GM12878 (cell line): ENCODE results near the gene LIMA1. TPM values are rescaled to one million over a fixed set of nuclear protein-coding genes. Genes with fewer than 3 reads are reported as not detected.

Experiments
- ATAC-seq: fragments of 200-7000 bp; cut with Tn5 transposase; 3 replicates; pipeline ENCODE4 v1.9.1; 2020; ENCODE audit warnings: mild to moderate bottlenecking, moderate library complexity
- BruUV-seq: library from RNA; stranded (reverse); fragments of 400-500 nt; replicated peaks from 2 replicates; lab custom pipeline; 2021; lab: Mats Ljungman, UMichigan
- CTCF ChIA-PET: fragments of 300-600 bp; sonication (Branson Sonifier 250); formaldehyde crosslinking; extraction: SDS; loops from one replicate; lab custom pipeline; 2021; ENCODE audit warnings: inconsistent platforms; lab: Yijun Ruan, JAX
- POLR2A ChIA-PET: fragments of 350-600 bp; formaldehyde crosslinking; extraction: SDS; loops from one replicate; lab custom pipeline; 2021; ENCODE audit warnings: inconsistent platforms; lab: Charles Lee
- RAD21 ChIA-PET: fragments of 300-600 bp; sonication (Branson Sonifier 250); formaldehyde crosslinking; loops from one replicate; lab custom pipeline; 2023; ENCODE audit warnings: antibody characterized with exemption; ENCODE audit not compliant: unreplicated experiment; lab: Charles Lee
- SMC1A ChIA-PET: fragments of 300-600 bp; sonication (Branson Sonifier 250); formaldehyde crosslinking; loops from one replicate; lab custom pipeline; 2023; ENCODE audit not compliant: unreplicated experiment, uncharacterized antibody; lab: Charles Lee
- DNase-seq: peaks from one replicate; pipeline ENCODE4 v3.0.0-alpha.2; 2011; ENCODE audit warnings: low read depth, low spot score
- FAIRE-seq: peaks from 3 replicates; lab custom pipeline; 2011; peaks lifted over from hg19 to GRCh38; lab: Jason Lieb, UNC
- H2AFZ ChIP-seq: 2 replicates; pipeline ENCODE4 v1.6.0; 2011; ENCODE audit warnings: low read depth, low read length, control low read depth; ENCODE audit not compliant: control insufficient read depth
- H3K27ac ChIP-seq: 2 replicates; pipeline ENCODE4 v1.5.1; 2011; ENCODE audit warnings: control low read depth; ENCODE audit not compliant: control insufficient read depth, insufficient read depth
- H3K27me3 ChIP-seq, 2 experiments: replicated peaks in 1 of 2; 2 replicates each; pipeline versions ENCODE4 v1.6.0 to v1.6.1; 2011; ENCODE audit warnings: low read length in 1 of 2; ENCODE audit not compliant: control insufficient read depth in 2 of 2, insufficient read depth in 2 of 2
- H3K36me3 ChIP-seq, 2 experiments: 2 replicates each; pipeline ENCODE4 v1.5.1; 2011; ENCODE audit warnings: low read length in 1 of 2; ENCODE audit not compliant: control insufficient read depth in 2 of 2, insufficient read depth in 2 of 2
- H3K4me1 ChIP-seq: 2 replicates; pipeline ENCODE4 v1.6.1; 2011; ENCODE audit warnings: mild to moderate bottlenecking, low read length, moderate library complexity, mixed read lengths; ENCODE audit not compliant: control insufficient read depth, insufficient read depth
- H3K4me2 ChIP-seq: 2 replicates; pipeline ENCODE4 v1.6.0; 2011; ENCODE audit warnings: control low read depth; ENCODE audit not compliant: control insufficient read depth, insufficient read depth
- H3K4me3 ChIP-seq: fragments of 200-600 bp; sonication (generic); 2 replicates; pipeline ENCODE4 v1.5.1; 2016
- H3K79me2 ChIP-seq: 2 replicates; pipeline ENCODE4 v1.6.0; 2011; ENCODE audit warnings: low read length; ENCODE audit not compliant: control insufficient read depth, insufficient read depth
- H3K9ac ChIP-seq: 2 replicates; pipeline ENCODE4 v1.8.0; 2011; ENCODE audit warnings: low read length, control low read depth, mixed read lengths; ENCODE audit not compliant: control insufficient read depth, insufficient read depth
- H3K9me3 ChIP-seq: replicated peaks from 3 replicates; pipeline ENCODE4 v1.5.1; 2011; ENCODE audit warnings: mild to moderate bottlenecking, low read length; ENCODE audit not compliant: control insufficient read depth, insufficient read depth
- H4K20me1 ChIP-seq: 2 replicates; pipeline ENCODE4 v1.6.0; 2011; ENCODE audit not compliant: control insufficient read depth, insufficient read depth
- BRCA1 ChIP-seq: IDR thresholded peaks from 2 replicates; pipeline ENCODE4 v1.6.1; 2011; ENCODE audit warnings: low read depth, low read length, improper control_type of control experiment
- MEF2A ChIP-seq: IDR thresholded peaks from 2 replicates; pipeline ENCODE4 v1.6.1; 2011; ENCODE audit warnings: low read depth, mild to moderate bottlenecking, low read length, moderate library complexity; ENCODE audit not compliant: insufficient read depth
- PAX8 ChIP-seq: fragments of 450-650 bp; IDR thresholded peaks from 2 replicates; pipeline ENCODE4 v1.6.1; 2017; ENCODE audit warnings: mild to moderate bottlenecking, moderate library complexity
- STAT1 ChIP-seq: fragments of 450-650 bp; conservative IDR thresholded peaks from 2 replicates; pipeline ENCODE4 v1.6.1; 2014; ENCODE audit warnings: antibody characterized with exemption, mild to moderate bottlenecking
- ZNF217 ChIP-seq: fragments of 450-650 bp; IDR thresholded peaks from 2 replicates; pipeline ENCODE4 v1.6.1; 2017; ENCODE audit warnings: antibody characterized with exemption, mild to moderate bottlenecking
- ZZZ3 ChIP-seq: IDR thresholded peaks from 2 replicates; pipeline ENCODE4 v1.6.1; 2011; ENCODE audit warnings: low read depth; ENCODE audit not compliant: control insufficient read depth, insufficient read length
- whole genome bisulfite sequencing: methylation state at CpG from one replicate; pipeline ENCODE4 v1.1.6; 2016; ENCODE audit warnings: low lambda C conversion rate; ENCODE audit not compliant: insufficient replicate concordance, insufficient coverage; ENCODE audit errors: missing lambda C conversion rate; 5-methylcytosine and 5-hydroxymethylcytosine counted together
- in situ Hi-C: fragments of 300-500 bp; cut with MboI; formaldehyde crosslinking; loops from 9 replicates; pipeline ENCODE4 v1.14.3; 2018; ENCODE audit warnings: mixed read lengths
- intact Hi-C: fragments of 100-400 bp; cut with micrococcal nuclease; formaldehyde crosslinking; loops from one replicate; pipeline ENCODE4 v1.14.2; 2022; ENCODE audit not compliant: unreplicated experiment
- polyA plus RNA-seq, 11 experiments: library from polyadenylated mRNA; depleted of rRNA in 4 of 11; unstranded in 6 of 11; stranded (reverse) in 5 of 11; fragments of >200 nt; fragmentation: Nextera tagmentation in 4 of 11; fragmentation: Illumina TruSeq in 1 of 11; extraction: Ambion mirVana in 4 of 11; extraction: Trizol in 1 of 11; gene quantifications; 1 replicate in 1 of 11; 2 replicates in 10 of 11; pipeline versions ENCODE4 v1.2.1 to v1.2.3, GENCODE V29; 2011 to 2016; ENCODE audit warnings: inconsistent platforms in 2 of 11, missing spikeins in 2 of 11, low read depth in 1 of 11
- total RNA-seq, 4 experiments: library from RNA; depleted of rRNA in 3 of 4; stranded (reverse); fragments of >200 nt in 3 of 4; fragmentation: Illumina TruSeq in 1 of 4; extraction: Trizol in 1 of 4; gene quantifications; 2 replicates each; pipeline versions ENCODE4 v1.2.1 to v1.2.3, GENCODE V29; 2013 to 2021
- TF ChIP-seq, protein P1 (sequence below): fragments of 450-650 bp; IDR thresholded peaks from 2 replicates; pipeline ENCODE4 v1.6.1; 2018; ENCODE audit warnings: borderline replicate concordance, mild to moderate bottlenecking; ENCODE audit not compliant: partially characterized antibody

Gene LIMA1
- total and polyA plus RNA-seq, 10 of the 15 experiments (the other 5 are each of a cell fraction or from before 2014, with no cell fraction given) = 53.2 to 109 (median 60.8) TPM

DNA sequence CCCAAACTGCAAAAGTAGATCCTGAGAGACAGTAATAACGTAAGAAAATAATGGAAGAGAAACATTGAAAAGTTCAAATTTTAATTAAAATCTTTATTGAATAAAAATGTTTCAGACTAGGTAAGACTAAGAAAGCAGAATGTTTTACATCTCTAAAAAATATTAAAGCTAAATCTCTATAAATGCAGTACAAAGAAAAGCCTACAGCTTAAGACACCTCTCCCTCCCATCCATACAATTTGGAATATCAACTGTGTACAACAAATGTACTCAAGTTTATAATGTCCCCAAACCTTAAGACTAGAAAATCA, 107.6 kb downstream of the LIMA1 start:
- no peaks in the 10 kb centered on the region for H3K79me2 ChIP-seq
- H3K27me3 ChIP-seq = no peaks in the 10 kb centered on the region
- H3K4me3 ChIP-seq = no peak overlapping the region
- DNase-seq = no peak
- TF ChIP-seq ZZZ3 (no peak), MEF2A (no peak), ZNF217 (no peak), STAT1 (no peak), PAX8 (no peak), BRCA1 (no peak)
- TF ChIP-seq, protein P1, sequence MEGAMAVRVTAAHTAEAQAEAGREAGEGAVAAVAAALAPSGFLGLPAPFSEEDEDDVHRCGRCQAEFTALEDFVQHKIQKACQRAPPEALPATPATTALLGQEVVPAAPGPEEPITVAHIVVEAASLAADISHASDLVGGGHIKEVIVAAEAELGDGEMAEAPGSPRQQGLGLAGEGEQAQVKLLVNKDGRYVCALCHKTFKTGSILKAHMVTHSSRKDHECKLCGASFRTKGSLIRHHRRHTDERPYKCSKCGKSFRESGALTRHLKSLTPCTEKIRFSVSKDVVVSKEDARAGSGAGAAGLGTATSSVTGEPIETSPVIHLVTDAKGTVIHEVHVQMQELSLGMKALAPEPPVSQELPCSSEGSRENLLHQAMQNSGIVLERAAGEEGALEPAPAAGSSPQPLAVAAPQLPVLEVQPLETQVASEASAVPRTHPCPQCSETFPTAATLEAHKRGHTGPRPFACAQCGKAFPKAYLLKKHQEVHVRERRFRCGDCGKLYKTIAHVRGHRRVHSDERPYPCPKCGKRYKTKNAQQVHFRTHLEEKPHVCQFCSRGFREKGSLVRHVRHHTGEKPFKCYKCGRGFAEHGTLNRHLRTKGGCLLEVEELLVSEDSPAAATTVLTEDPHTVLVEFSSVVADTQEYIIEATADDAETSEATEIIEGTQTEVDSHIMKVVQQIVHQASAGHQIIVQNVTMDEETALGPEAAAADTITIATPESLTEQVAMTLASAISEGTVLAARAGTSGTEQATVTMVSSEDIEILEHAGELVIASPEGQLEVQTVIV = no peak
- H4K20me1 ChIP-seq = no peaks in the 10 kb centered on the region
- no peak overlapping the region for H3K4me2 ChIP-seq
- ChIA-PET POLR2A (interaction anchor here (1.5 kb wide), 1 partner anchor 64 kb away, joined by 3 read pairs; no protein-coding TSS in a partner anchor), RAD21 (interaction anchor here (0.6 to 2.4 kb wide), 23 partner anchors 9 to 155 kb away, joined by 3 to 29 read pairs (median 5); partner anchors contain the start of genes CERS5, COX14 and SMARCD1), SMC1A (interaction anchor here (0.6 to 2.5 kb wide), 38 partner anchors 9 to 301 kb away, joined by 3 to 26 read pairs (median 4); partner anchors contain the start of genes CERS5, COX14, GPD1 and LIMA1), CTCF (interaction anchor here (0.7 to 18.0 kb wide), 52 partner anchors 9 to 317 kb away, joined by 3 to 257 read pairs (median 4); partner anchors contain the start of genes CERS5, COX14, GPD1 and LIMA1)
- H3K27ac ChIP-seq = no peak overlapping the region
- no peak for FAIRE-seq
- no peak overlapping the region for H3K9ac ChIP-seq
- no peaks in the 10 kb centered on the region for H3K9me3 ChIP-seq
- intact Hi-C loops = loop anchor here (1.0 to 5.0 kb wide), 4 partner anchors 43 to 208 kb away; no protein-coding TSS in a partner anchor
- H3K36me3 ChIP-seq = peaks cover 8 to 12% of the 10 kb centered on the region in 2 experiments; a peak in 3 of 4 replicates
- no peaks in the 10 kb centered on the region for H3K4me1 ChIP-seq
- in situ Hi-C loops = no loop called here
- H2AFZ ChIP-seq = no peak overlapping the region
- 0% methylated on average over 1 of the region's 1 CpG for WGBS
- ATAC-seq = no peak
- BruUV-seq = no TSS peak
